Calu3 (cell line): ENCODE results near the gene BAZ2A. TPM values are rescaled to one million over a fixed set of nuclear protein-coding genes. Genes with fewer than 3 reads are reported as not detected.

Source experiments
- BruUV-seq: library from RNA; stranded (reverse); fragments of 400-500 nt; replicated peaks from 2 replicates; lab custom pipeline; 2021; lab: Mats Ljungman, UMichigan
- CTCF ChIA-PET: fragments of 300-600 bp; sonication (Branson Sonifier 250); formaldehyde crosslinking; loops from one replicate; lab custom pipeline; 2022; ENCODE audit warnings: antibody characterized with exemption; lab: Charles Lee
- DNase-seq: peaks from one replicate; pipeline ENCODE4 v3.0.0; 2022
- H3K27ac Mint-ChIP-seq: one replicate; pipeline ENCODE4 v1.8.0; 2022; ENCODE audit warnings: mixed read lengths; ENCODE audit not compliant: unreplicated experiment
- H3K27me3 Mint-ChIP-seq: one replicate; pipeline ENCODE4 v1.8.0; 2022; ENCODE audit warnings: mixed read lengths; ENCODE audit not compliant: unreplicated experiment
- H3K36me3 Mint-ChIP-seq: one replicate; pipeline ENCODE4 v1.8.0; 2022; ENCODE audit warnings: mild to moderate bottlenecking, moderate library complexity, mixed read lengths; ENCODE audit not compliant: insufficient read depth, unreplicated experiment
- H3K4me1 Mint-ChIP-seq: one replicate; pipeline ENCODE4 v1.8.0; 2022; ENCODE audit warnings: mild to moderate bottlenecking, low read depth, mixed read lengths; ENCODE audit not compliant: unreplicated experiment
- H3K4me3 Mint-ChIP-seq: one replicate; pipeline ENCODE4 v1.8.0; 2022; ENCODE audit warnings: mild to moderate bottlenecking, low read depth, moderate library complexity, mixed read lengths; ENCODE audit not compliant: unreplicated experiment
- H3K9me3 Mint-ChIP-seq: one replicate; pipeline ENCODE4 v1.8.0; 2022; ENCODE audit warnings: low read depth, mixed read lengths; ENCODE audit not compliant: unreplicated experiment
- CTCF ChIP-seq: fragments of 200-600 bp; IDR thresholded peaks from one replicate; pipeline ENCODE4 v1.8.0; 2022; ENCODE audit warnings: antibody characterized with exemption; ENCODE audit not compliant: unreplicated experiment
- intact Hi-C: fragments of 100-400 bp; cut with micrococcal nuclease; formaldehyde crosslinking; loops from one replicate; pipeline ENCODE4 v1.10.0; 2022; ENCODE audit not compliant: unreplicated experiment
- total RNA-seq: library from RNA; stranded (reverse); gene quantifications from 2 replicates; pipeline ENCODE4 v1.2.3, GENCODE V29; 2022

BAZ2A gene
- total RNA-seq, 1 experiment from 2014 or later, result 158 TPM

GRCh38 chr12:56632701-56633467, 2.8 kb upstream of the BAZ2A start:
- Mint-ChIP-seq H3K27me3 (no peaks in the 10 kb centered on the region), H3K4me1 (peaks cover 59% of the 10 kb centered on the region), H3K9me3 (no peaks in the 10 kb centered on the region), H3K27ac (no peak overlapping the region), H3K4me3 (peak overlapping the region; percentile 89), H3K36me3 (peaks cover 76% of the 10 kb centered on the region)
- DNase-seq, result no peak
- TF ChIP-seq CTCF, result no peak
- intact Hi-C loops, result loop anchor here (10.0 kb wide), 1 partner anchor 92 kb away; the partner anchor contains the start of gene NACA
- CTCF ChIA-PET, result no interaction called here
- no TSS peak for BruUV-seq

- CTCF ChIA-PET, result no interaction called here
- peaks cover 76% of the 10 kb centered on the region for H3K36me3 Mint-ChIP-seq
- no peaks in the 10 kb centered on the region for H3K27me3 Mint-ChIP-seq
- no TSS peak for BruUV-seq
- H3K4me3 Mint-ChIP-seq, result peak overlapping the region; percentile 42
- no peak overlapping the region for H3K27ac Mint-ChIP-seq
- intact Hi-C loops, result loop anchor here (10.0 kb wide), 1 partner anchor 93 kb away; the partner anchor contains the start of gene NACA
- TF ChIP-seq CTCF, result no peak
- no peaks in the 10 kb centered on the region for H3K9me3 Mint-ChIP-seq
- peaks cover 58% of the 10 kb centered on the region for H3K4me1 Mint-ChIP-seq
- peak; percentile 75 for DNase-seq
Observed at GRCh38 chr12:56631790-56632700, 1.9 kb upstream of the BAZ2A start.

GRCh38 chr12:56629459-56630179, 507 bp downstream of the BAZ2A start:
- no peaks in the 10 kb centered on the region for H3K9me3 Mint-ChIP-seq
- intact Hi-C loops, result loop anchor here (10.0 kb wide), 1 partner anchor 95 kb away; the partner anchor contains the start of gene NACA
- peak; percentile 26 for DNase-seq
- H3K36me3 Mint-ChIP-seq, result peaks cover 71% of the 10 kb centered on the region
- peaks cover 46% of the 10 kb centered on the region for H3K4me1 Mint-ChIP-seq
- no TSS peak for BruUV-seq
- peak overlapping the region; percentile 0 for H3K27ac Mint-ChIP-seq
- CTCF ChIA-PET, result interaction anchor here (0.7 to 1.8 kb wide), 3 partner anchors 21 to 58 kb away, joined by 4 to 12 read pairs (median 5); partner anchors contain the start of gene PTGES3
- peak overlapping the region; percentile 98 for H3K4me3 Mint-ChIP-seq
- no peaks in the 10 kb centered on the region for H3K27me3 Mint-ChIP-seq
- no peak for TF ChIP-seq CTCF
